Astrocyte of the cerebellum (primary cell): ENCODE data around the gene RAI14.

Experiments
- DNase-seq: peaks from one replicate; pipeline ENCODE4 v3.0.0-alpha.2; 2011; ENCODE audit warnings: low read depth
- H3K4me3 ChIP-seq: 2 replicates; pipeline ENCODE4 v1.5.1; 2011; ENCODE audit warnings: mild to moderate bottlenecking, low read depth, low read length, moderate library complexity
- CTCF ChIP-seq: IDR thresholded peaks from 2 replicates; pipeline ENCODE4 v1.5.1; 2012; ENCODE audit warnings: low read length, low read depth, moderate library complexity, mild to moderate bottlenecking; ENCODE audit errors: missing control alignments
- in situ Hi-C: cut with HindIII; loops from 2 replicates; pipeline ENCODE4 v1.10.0; 2017; ENCODE audit warnings: low sequenced_read_pairs

RAI14 gene

GRCh38 chr5:34868791-34869190 lies 212.7 kb downstream of the RAI14 start:
- DNase-seq = no peak
- in situ Hi-C loops = no loop called here
- H3K4me3 ChIP-seq = no peak overlapping the region
- no peak for TF ChIP-seq CTCF

- in situ Hi-C loops = no loop called here
- no peak for TF ChIP-seq CTCF
- no peak overlapping the region for H3K4me3 ChIP-seq
- no peak for DNase-seq
Measured at GRCh38 chr5:34869256-34869655, 213.1 kb downstream of the RAI14 start.

- no peak for TF ChIP-seq CTCF
- no peak for DNase-seq
- H3K4me3 ChIP-seq = no peak overlapping the region
- in situ Hi-C loops = no loop called here
Measured at GRCh38 chr5:34870382-34870781, 214.3 kb downstream of the RAI14 start.

GRCh38 chr5:34876275-34876674 lies 220.1 kb downstream of the RAI14 start:
- in situ Hi-C loops = loop anchor here (25.0 kb wide), 1 partner anchor 389 kb away; no protein-coding TSS in a partner anchor
- no peak for TF ChIP-seq CTCF
- H3K4me3 ChIP-seq = no peak overlapping the region
- no peak for DNase-seq

- no peak for TF ChIP-seq CTCF
- in situ Hi-C loops = loop anchor here (25.0 kb wide), 1 partner anchor 394 kb away; no protein-coding TSS in a partner anchor
- H3K4me3 ChIP-seq = no peak overlapping the region
- DNase-seq = no peak
Measured at GRCh38 chr5:34881246-34881645, 225.1 kb downstream of the RAI14 start.
